H9 (cell line): ENCODE results near the gene MEIS2. TPM values are rescaled to one million over a fixed set of nuclear protein-coding genes. Genes with fewer than 3 reads are reported as not detected.

Source experiments
- DNase-seq: peaks from one replicate; pipeline ENCODE4 v3.0.0-alpha.2; 2017
- H2AFZ ChIP-seq: one replicate; pipeline ENCODE4 v1.6.1; 2013; ENCODE audit warnings: mild to moderate bottlenecking, low read length, control low read depth, moderate library complexity
- H2AK5ac ChIP-seq: 2 replicates; pipeline ENCODE4 v1.6.1; 2013; ENCODE audit warnings: low read length, control low read depth, mixed read lengths; ENCODE audit not compliant: insufficient read length
- H2BK120ac ChIP-seq: one replicate; pipeline ENCODE4 v1.6.1; 2013; ENCODE audit warnings: low read depth, mild to moderate bottlenecking, low read length, control low read depth, inconsistent platforms; ENCODE audit not compliant: poor library complexity, severe bottlenecking
- H2BK12ac ChIP-seq: 2 replicates; pipeline ENCODE4 v1.6.1; 2013; ENCODE audit warnings: low read length, control low read depth, mixed read lengths, low read depth; ENCODE audit not compliant: insufficient read length
- H2BK15ac ChIP-seq: 2 replicates; pipeline ENCODE4 v1.6.1; 2013; ENCODE audit warnings: low read depth, low read length, control low read depth
- H2BK20ac ChIP-seq: one replicate; pipeline ENCODE4 v1.6.1; 2013; ENCODE audit warnings: low read depth, mild to moderate bottlenecking, low read length, control low read depth, inconsistent platforms; ENCODE audit not compliant: poor library complexity, severe bottlenecking
- H2BK5ac ChIP-seq: 2 replicates; pipeline ENCODE4 v1.6.1; 2013; ENCODE audit warnings: low read length, control low read depth, mixed read lengths; ENCODE audit not compliant: insufficient read length
- H3K14ac ChIP-seq: 2 replicates; pipeline ENCODE4 v1.6.1; 2013; ENCODE audit warnings: low read length, control low read depth; ENCODE audit not compliant: insufficient read depth
- H3K18ac ChIP-seq: 2 replicates; pipeline ENCODE4 v1.6.1; 2013; ENCODE audit warnings: low read depth, mild to moderate bottlenecking, mixed read lengths, low read length, control low read depth; ENCODE audit not compliant: insufficient read length
- H3K23ac ChIP-seq: 2 replicates; pipeline ENCODE4 v1.6.1; 2013; ENCODE audit warnings: low read length, control low read depth, mixed read lengths, low read depth; ENCODE audit not compliant: insufficient read length
- H3K23me2 ChIP-seq: 2 replicates; pipeline ENCODE4 v1.6.1; 2013; ENCODE audit warnings: low read depth, mild to moderate bottlenecking, mixed read lengths, low read length, control low read depth; ENCODE audit not compliant: insufficient read length, poor library complexity, severe bottlenecking
- H3K27ac ChIP-seq: 2 replicates; pipeline ENCODE4 v1.5.1; 2013; ENCODE audit warnings: low read length, control low read depth, mixed read lengths, low read depth; ENCODE audit not compliant: insufficient read length
- H3K27me3 ChIP-seq: 2 replicates; pipeline ENCODE4 v1.6.1; 2013; ENCODE audit warnings: low read length, control low read depth, inconsistent platforms; ENCODE audit not compliant: insufficient read depth
- H3K4ac ChIP-seq: 2 replicates; pipeline ENCODE4 v1.6.1; 2013; ENCODE audit warnings: low read depth, mild to moderate bottlenecking, control low read depth, inconsistent platforms, low read length, moderate library complexity
- H3K4me1 ChIP-seq: 2 replicates; pipeline ENCODE4 v1.6.1; 2013; ENCODE audit warnings: low read length, control low read depth, inconsistent platforms; ENCODE audit not compliant: insufficient read depth
- H3K4me2 ChIP-seq: 2 replicates; pipeline ENCODE4 v1.6.1; 2013; ENCODE audit warnings: low read length, control low read depth, mixed read lengths; ENCODE audit not compliant: insufficient read length, insufficient read depth
- H3K56ac ChIP-seq: 2 replicates; pipeline ENCODE4 v1.6.1; 2013; ENCODE audit warnings: low read depth, mild to moderate bottlenecking, mixed read lengths, low read length, control low read depth; ENCODE audit not compliant: insufficient read length
- H3K79me1 ChIP-seq: 2 replicates; pipeline ENCODE4 v1.6.1; 2013; ENCODE audit warnings: low read depth, mild to moderate bottlenecking, moderate library complexity, low read length, control low read depth, inconsistent platforms; ENCODE audit not compliant: insufficient read depth, poor library complexity, severe bottlenecking
- H3K79me2 ChIP-seq: 2 replicates; pipeline ENCODE4 v1.6.1; 2013; ENCODE audit warnings: low read length, control low read depth, inconsistent platforms; ENCODE audit not compliant: insufficient read depth
- H3K9ac ChIP-seq: 2 replicates; pipeline ENCODE4 v1.6.1; 2013; ENCODE audit warnings: low read length, control low read depth, mixed read lengths; ENCODE audit not compliant: insufficient read length; ENCODE audit errors: extremely low read depth
- H3K9me3 ChIP-seq: one replicate; pipeline ENCODE4 v1.6.1; 2013; ENCODE audit warnings: low read depth, low read length, inconsistent platforms; ENCODE audit not compliant: control insufficient read depth
- H3T11ph ChIP-seq: one replicate; pipeline ENCODE4 v1.6.1; 2013; ENCODE audit warnings: mild to moderate bottlenecking, low read length, control low read depth, inconsistent platforms
- H4K20me1 ChIP-seq: one replicate; pipeline ENCODE4 v1.6.1; 2013; ENCODE audit not compliant: control insufficient read depth, insufficient read length, insufficient read depth
- H4K5ac ChIP-seq: 2 replicates; pipeline ENCODE4 v1.6.1; 2013; ENCODE audit warnings: low read depth, mild to moderate bottlenecking, mixed read lengths, low read length, control low read depth; ENCODE audit not compliant: insufficient read length
- H4K8ac ChIP-seq: replicated peaks from 2 replicates; pipeline ENCODE4 v1.6.1; 2013; ENCODE audit warnings: low read length, control low read depth, mixed read lengths, low read depth; ENCODE audit not compliant: insufficient read length
- H4K91ac ChIP-seq: 2 replicates; pipeline ENCODE4 v1.6.1; 2013; ENCODE audit warnings: low read depth, mild to moderate bottlenecking, moderate library complexity, mixed read lengths, low read length, control low read depth; ENCODE audit not compliant: insufficient read length
- H3K27ac Mint-ChIP-seq, 3 experiments: 2 replicates in 2 of 3; 3 replicates in 1 of 3; pipeline ENCODE4 v1.8.0; 2020 to 2021; ENCODE audit warnings: mixed read lengths in 3 of 3, mild to moderate bottlenecking in 1 of 3, moderate library complexity in 1 of 3
- H3K27me3 Mint-ChIP-seq: 2 replicates; pipeline ENCODE4 v1.8.0; 2021; ENCODE audit warnings: low read depth, mild to moderate bottlenecking, moderate library complexity, mixed read lengths
- H3K36me3 Mint-ChIP-seq, 3 experiments: 2 replicates in 2 of 3; 3 replicates in 1 of 3; pipeline ENCODE4 v1.8.0; 2020 to 2021; ENCODE audit warnings: low read depth in 3 of 3, mixed read lengths in 3 of 3; ENCODE audit not compliant: insufficient read depth in 1 of 3
- H3K4me1 Mint-ChIP-seq, 2 experiments: 2 replicates each; pipeline ENCODE4 v1.8.0; 2020; ENCODE audit warnings: mixed read lengths in 2 of 2
- H3K4me3 Mint-ChIP-seq, 2 experiments: 2 replicates in 1 of 2; 3 replicates in 1 of 2; pipeline ENCODE4 v1.8.0; 2020 to 2021; ENCODE audit warnings: mild to moderate bottlenecking in 2 of 2, mixed read lengths in 2 of 2, moderate library complexity in 1 of 2
- H3K9me3 Mint-ChIP-seq, 2 experiments: 2 replicates in 1 of 2; 3 replicates in 1 of 2; pipeline ENCODE4 v1.8.0; 2020; ENCODE audit warnings: mild to moderate bottlenecking in 2 of 2, mixed read lengths in 2 of 2, moderate library complexity in 1 of 2
- WGBS: extraction: QIAGEN DNeasy Blood & Tissue Kit; methylation state at CpG from one replicate; pipeline ENCODE4 v1.1.7; 2013; ENCODE audit warnings: missing lambda C conversion rate, low lambda C conversion rate, mixed read lengths; ENCODE audit not compliant: insufficient read length; ENCODE audit errors: extremely low coverage; 5-methylcytosine and 5-hydroxymethylcytosine counted together
- total RNA-seq: library from RNA; stranded (reverse); gene quantifications from 2 replicates; pipeline ENCODE4 v1.2.1, GENCODE V29; 2021
- TF ChIP-seq, protein P1 (sequence below): fragments of 200-600 bp; sonication (generic); conservative IDR thresholded peaks from 3 replicates; pipeline ENCODE4 v1.8.0; 2021; ENCODE audit warnings: antibody characterized with exemption, mild to moderate bottlenecking

Gene MEIS2
- total RNA-seq, 1 experiment from 2014 or later = 0.35 TPM

DNA sequence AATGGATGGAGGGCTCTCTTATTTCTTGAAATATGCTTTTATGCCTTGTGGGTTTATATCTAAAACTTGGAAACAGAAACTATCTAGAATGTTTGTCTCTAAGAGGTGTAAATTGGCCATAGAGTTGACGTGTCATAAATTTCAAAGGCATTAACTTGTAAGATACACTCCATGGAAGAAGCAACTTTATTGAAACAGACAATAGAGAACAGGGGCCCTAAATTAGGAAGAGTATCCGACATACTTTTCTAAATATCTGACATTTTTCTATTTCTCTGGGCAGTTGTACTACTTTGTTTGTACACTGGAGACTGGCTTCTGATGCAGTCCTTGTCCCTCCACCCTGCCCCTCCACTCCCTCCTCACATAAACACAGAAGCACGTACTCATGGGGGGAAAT lies 50.0 kb downstream of the MEIS2 start:
- Histone ChIP-seq H3K56ac (no peak overlapping the region), H2AFZ (no peak overlapping the region), H3K79me1 (no peaks in the 10 kb centered on the region), H2BK12ac (no peak overlapping the region), H4K5ac (no peak overlapping the region), H3K9me3 (no peaks in the 10 kb centered on the region), H3K4ac (no peak overlapping the region), H3K23me2 (no peaks in the 10 kb centered on the region), H4K91ac (no peak overlapping the region), H2AK5ac (no peak overlapping the region), H2BK15ac (no peak overlapping the region), H4K20me1 (no peaks in the 10 kb centered on the region), H2BK120ac (no peak overlapping the region), H3K27ac (no peak overlapping the region), H3K79me2 (no peaks in the 10 kb centered on the region), H3K18ac (no peak overlapping the region), H3K14ac (no peak overlapping the region), H3K4me1 (peaks cover 7% of the 10 kb centered on the region; the same call in 1 of the 2 replicates), H4K8ac (no peak overlapping the region), H3K9ac (no peak overlapping the region), H2BK5ac (no peak overlapping the region), H3T11ph (no peak overlapping the region), H3K4me2 (no peak overlapping the region), H2BK20ac (no peak overlapping the region), H3K27me3 (no peaks in the 10 kb centered on the region), H3K23ac (no peak overlapping the region)
- TF ChIP-seq, protein P1, sequence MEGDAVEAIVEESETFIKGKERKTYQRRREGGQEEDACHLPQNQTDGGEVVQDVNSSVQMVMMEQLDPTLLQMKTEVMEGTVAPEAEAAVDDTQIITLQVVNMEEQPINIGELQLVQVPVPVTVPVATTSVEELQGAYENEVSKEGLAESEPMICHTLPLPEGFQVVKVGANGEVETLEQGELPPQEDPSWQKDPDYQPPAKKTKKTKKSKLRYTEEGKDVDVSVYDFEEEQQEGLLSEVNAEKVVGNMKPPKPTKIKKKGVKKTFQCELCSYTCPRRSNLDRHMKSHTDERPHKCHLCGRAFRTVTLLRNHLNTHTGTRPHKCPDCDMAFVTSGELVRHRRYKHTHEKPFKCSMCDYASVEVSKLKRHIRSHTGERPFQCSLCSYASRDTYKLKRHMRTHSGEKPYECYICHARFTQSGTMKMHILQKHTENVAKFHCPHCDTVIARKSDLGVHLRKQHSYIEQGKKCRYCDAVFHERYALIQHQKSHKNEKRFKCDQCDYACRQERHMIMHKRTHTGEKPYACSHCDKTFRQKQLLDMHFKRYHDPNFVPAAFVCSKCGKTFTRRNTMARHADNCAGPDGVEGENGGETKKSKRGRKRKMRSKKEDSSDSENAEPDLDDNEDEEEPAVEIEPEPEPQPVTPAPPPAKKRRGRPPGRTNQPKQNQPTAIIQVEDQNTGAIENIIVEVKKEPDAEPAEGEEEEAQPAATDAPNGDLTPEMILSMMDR = no peak
- WGBS = no CpG with 5 or more reads among the region's 3 CpGs
- Mint-ChIP-seq H3K4me1 (peaks cover 24 to 25% of the 10 kb centered on the region in 2 experiments), H3K36me3 (no peaks in the 10 kb centered on the region; a peak in 1 of 7 replicates), H3K4me3 (no peak overlapping the region), H3K27ac (no peak overlapping the region), H3K27me3 (no peaks in the 10 kb centered on the region), H3K9me3 (peaks cover 0 to 2% of the 10 kb centered on the region in 2 experiments; a peak in 2 of 5 replicates)
- DNase-seq = no peak
